GM18505 (cell line): ENCODE measurements around the gene STAT1.

Experiments used
- ATAC-seq: cut with Tn5 transposase; IDR thresholded peaks from one replicate; pipeline ENCODE4 v1.9.1; 2021; ENCODE audit not compliant: unreplicated experiment
- POLR2A ChIP-seq: IDR thresholded peaks from 4 replicates; pipeline ENCODE4 v1.6.1; 2011; ENCODE audit warnings: borderline replicate concordance; ENCODE audit not compliant: insufficient read depth, insufficient read length; ENCODE audit errors: extremely low read depth

Gene STAT1

DNA sequence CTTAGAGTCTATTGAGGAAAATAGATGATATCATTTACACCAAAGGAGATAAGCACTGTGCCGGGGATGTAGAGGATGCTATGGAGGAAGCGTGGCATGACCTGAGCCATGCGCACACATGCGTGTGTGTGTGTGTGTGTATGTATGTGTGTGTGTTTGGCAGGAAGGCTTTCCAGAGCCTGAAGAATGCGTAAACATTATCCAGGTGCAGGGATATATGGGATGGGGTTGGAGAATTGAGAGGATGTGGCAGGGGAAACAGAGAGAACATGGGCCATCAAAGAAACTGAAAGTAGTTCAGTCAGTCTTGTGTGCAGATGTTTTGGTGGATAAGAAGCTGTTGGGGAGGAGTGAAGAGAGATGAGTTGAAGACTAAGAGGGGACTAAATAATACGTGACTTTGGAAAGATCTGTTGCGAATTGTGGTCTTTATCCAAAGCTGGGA lies 9.3 kb upstream of the STAT1 start:
- ATAC-seq: no peak
- TF ChIP-seq POLR2A: no peak

DNA sequence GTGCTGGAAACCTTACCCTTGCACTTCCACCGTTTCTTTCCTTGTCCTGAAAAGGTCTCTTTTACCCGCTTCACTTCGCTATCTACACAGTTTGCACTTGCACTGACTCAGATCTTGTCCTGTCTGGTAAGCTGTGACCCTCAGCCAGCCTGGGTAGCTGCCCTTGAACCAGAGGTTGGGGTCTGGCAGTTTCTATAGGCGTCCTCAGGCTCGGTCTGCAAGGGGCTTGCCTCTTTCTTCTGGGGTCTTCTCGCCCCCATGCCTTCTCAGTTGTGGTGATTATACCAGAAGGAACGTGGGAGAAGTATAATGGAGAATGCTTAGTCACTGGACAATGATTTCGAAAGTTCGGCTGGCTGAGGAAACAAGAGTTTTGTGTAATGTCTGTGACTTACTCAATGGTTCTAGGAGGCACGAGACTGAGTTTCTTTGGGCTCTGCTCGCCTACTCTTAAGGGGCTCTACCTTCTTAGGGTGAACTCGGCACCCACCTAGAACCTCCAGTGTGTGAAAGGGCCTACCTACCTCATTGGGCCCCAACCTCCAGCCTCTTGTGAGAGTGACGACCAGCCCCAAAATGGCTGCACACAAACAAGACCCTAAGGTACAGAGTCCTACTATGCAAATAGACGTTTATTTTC lies 6.9 kb upstream of the STAT1 start:
- TF ChIP-seq POLR2A: no peak
- peak; percentile 18 for ATAC-seq

DNA sequence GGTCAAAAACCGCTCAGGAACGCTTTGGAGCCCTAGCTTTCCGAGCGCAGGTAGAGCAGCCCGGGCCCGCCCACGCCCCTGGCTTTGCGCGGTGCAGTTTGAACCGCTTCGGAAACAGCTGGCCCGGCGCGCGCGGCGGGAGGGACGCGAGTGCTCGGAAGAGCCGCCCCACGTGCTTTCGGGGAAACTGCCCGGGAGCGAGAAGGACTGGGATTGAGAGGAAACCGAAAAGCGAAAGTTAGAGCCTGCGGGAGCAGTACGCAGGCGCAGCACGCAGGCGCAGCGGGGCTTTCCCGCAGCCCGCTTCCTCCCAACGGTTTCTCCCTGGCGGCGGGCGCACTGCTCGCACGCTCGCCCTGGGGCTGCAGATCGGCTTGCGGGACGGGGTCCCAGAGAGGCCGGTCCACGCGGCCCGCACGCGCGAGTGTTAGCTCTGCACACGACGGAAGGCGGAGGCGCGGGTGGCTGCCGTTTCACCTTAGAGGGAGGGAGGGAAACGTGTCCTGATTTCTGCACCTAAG lies 6.3 kb upstream of the STAT1 start:
- peak; percentile 82 for ATAC-seq
- TF ChIP-seq POLR2A: peak; percentile 98

DNA sequence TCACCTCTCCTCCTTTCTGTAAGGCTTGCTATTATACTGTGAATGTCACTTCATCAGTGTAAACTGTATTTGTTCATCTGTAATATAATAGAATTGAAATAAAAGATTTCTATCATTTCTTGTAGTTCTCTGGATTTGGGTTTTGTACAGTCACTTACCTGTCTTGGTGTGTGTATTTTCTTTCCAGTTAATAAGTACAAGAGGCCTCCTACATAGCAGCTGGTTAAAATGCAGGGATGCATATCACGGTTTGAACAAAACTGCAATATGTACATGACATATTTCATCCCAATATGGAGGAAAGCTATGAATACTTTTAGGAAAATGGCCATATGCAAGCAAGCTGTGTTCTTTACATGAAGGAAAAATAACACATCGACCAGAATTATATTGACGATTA lies 5.4 kb upstream of the STAT1 start:
- ATAC-seq: no peak
- TF ChIP-seq POLR2A: no peak

DNA sequence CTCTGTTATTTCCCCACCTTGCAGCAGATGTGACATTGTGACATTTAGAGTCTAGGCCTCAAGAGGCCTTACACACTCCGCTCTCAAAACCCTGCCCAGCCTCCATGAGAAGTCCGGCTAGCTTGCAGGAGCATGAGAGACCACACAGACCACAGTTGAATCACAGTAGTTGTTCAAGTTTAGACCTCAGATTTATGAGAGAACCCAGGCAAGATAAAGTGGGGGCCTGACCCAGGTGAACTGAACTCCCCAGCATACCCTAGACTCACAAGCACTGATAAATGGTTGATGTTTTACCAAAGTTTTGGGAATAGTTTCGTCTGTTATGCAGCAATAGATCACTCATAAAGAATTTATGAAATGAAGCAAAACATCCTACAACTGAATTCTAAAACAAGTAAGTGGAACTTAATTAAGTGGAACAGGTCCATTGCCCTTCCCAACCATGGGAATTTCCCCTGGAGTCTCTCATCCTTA lies 4.7 kb upstream of the STAT1 start:
- peak; percentile 28 for TF ChIP-seq POLR2A
- no peak for ATAC-seq

DNA sequence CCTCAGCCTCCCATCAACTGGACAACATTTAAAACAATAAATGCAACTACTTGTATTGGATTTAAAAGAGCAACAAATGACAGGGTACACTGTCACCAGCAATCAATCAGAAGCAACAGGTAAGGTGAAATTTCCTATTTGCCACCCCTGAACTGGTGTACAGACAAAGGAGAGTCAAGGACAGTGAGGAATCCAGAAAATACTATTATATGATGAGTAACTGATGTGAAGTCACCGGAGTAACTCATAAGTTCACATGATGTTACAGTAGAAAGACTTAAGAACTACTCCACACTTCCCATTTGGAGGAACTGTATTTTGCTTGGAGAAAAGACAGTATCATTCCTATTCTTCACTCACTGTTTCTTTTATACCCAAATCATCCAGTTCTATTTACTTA lies 4.1 kb upstream of the STAT1 start:
- no peak for ATAC-seq

DNA sequence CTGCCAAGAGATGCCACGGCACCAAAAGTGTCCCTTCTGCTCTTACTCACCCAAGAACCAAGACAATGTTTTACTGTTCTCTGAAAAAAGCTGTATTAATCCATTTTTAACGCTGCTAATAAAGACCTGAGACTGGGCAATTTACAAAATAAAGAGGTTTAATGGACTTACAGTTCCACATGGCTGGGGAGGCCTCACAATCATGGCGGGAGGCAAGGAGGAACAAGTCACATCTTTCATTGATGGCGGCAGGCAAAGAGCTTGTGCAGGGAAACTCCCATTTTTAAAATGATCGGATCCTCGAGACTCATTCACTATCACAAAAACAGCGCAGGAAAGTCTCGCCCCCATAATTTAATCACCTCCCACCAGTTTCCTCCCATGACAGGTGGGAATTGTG lies 1.9 kb upstream of the STAT1 start:
- ATAC-seq: no peak
- no peak for TF ChIP-seq POLR2A

More for the DNA sequence above, 4.1 kb upstream of the STAT1 start:
- no peak for TF ChIP-seq POLR2A

DNA sequence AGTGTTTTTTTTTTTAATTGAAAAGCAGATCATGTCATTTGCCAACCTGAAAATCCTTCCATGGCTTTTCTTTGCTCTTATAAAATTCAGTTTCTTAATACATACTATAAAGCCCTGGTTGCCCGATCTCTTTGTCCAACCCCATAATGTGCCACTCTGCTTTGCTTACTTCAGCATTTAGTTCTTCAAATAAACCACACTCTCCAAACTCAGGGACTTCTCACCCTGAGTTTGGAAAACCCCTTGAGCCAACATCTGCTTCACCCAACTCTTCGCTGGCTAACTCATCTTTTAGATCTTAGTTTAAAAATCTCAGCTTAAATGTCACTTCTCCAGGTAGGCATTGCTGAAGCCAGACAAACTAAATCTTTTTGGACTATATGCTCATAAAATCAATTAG lies 1.3 kb upstream of the STAT1 start:
- no peak for ATAC-seq
- TF ChIP-seq POLR2A: no peak

DNA sequence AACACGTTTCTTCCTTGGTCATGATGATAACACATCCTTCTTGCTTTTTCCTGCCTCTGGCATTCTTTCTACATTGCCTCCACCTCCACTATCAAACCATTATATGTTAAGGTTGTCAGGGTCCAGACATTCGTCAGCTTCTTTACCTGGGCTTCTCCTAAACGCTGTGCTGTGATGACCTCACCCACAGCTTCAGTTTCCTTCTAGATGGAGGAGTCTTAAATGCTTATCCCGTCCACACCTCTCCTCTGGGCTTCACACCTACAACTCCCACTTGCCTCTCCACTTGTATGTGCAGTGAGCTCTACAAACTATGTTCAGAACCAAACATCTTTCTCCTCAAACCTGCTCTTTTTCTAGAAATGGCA lies 666 bp upstream of the STAT1 start:
- TF ChIP-seq POLR2A: no peak
- peak; percentile 1 for ATAC-seq

DNA sequence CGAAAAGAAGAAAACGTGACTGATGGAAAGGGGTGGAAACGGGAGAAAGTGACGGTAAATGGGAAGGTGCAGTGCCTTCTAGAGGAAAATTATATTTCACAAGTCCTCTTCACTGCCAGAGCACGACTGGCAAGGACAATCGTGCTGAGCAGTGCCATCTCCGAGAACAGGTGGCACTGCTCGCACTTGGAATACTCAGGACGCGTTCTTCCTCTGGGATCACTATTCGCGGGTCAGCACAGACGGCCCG lies 364 bp downstream of the STAT1 start:
- no peak for ATAC-seq
- TF ChIP-seq POLR2A: no peak

DNA sequence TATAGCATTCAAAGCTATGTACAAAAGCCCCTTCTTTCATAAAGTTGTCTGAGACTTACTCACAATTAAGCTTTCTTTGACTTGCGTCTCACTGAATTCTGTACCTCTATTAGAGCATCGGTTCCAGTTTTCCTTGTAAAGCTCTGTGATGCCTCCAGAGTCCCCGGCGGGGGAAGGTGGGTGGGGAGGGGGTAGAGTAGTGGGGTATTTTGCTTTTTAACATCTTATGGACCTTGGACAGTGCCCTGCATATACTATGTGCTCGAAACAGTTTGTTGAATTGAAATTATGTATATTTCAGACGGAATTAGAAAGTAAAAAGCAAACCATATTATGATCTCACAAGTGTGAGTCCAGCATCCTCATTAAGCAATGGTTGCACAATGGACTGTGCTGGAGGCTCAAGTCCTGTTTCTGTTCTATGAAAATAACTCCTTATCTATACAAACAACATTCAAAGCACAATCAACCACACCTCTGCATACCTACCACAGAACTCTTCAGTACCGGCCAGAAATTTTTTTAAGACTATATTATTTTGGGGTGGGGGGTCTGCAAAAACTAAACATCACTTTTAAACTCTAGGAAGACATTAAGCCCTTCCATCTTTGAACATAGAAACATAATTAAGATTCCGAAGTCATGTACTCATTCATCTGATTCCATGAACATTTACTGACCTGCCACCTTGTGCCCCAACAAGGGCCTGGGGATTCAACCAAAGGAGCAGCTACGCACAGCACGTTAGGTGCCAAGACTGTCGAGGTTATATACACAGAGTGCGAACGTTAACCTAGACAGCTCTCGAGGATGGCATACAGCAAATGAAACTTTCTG lies 908 bp downstream of the STAT1 start:
- no peak for ATAC-seq
- no peak for TF ChIP-seq POLR2A

DNA sequence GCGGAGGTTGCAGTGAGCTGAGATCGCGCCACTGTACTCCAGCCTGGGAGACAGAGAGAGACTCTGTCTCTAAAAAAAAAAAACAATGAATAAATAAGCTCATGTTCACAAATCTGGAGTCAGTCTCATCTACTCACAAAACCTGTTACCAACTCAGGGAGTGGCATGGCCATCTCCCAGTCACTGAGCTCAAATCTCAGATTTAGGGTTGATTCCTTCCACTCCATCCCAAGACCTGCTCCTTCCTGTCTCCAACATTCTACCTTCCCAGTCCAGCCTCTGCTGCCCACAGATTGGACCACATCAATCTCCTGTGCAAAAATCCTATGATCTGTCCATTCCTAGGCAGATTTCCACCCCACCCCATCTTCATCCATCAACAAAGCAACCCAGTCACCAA lies 1.6 kb downstream of the STAT1 start:
- TF ChIP-seq POLR2A: no peak

DNA sequence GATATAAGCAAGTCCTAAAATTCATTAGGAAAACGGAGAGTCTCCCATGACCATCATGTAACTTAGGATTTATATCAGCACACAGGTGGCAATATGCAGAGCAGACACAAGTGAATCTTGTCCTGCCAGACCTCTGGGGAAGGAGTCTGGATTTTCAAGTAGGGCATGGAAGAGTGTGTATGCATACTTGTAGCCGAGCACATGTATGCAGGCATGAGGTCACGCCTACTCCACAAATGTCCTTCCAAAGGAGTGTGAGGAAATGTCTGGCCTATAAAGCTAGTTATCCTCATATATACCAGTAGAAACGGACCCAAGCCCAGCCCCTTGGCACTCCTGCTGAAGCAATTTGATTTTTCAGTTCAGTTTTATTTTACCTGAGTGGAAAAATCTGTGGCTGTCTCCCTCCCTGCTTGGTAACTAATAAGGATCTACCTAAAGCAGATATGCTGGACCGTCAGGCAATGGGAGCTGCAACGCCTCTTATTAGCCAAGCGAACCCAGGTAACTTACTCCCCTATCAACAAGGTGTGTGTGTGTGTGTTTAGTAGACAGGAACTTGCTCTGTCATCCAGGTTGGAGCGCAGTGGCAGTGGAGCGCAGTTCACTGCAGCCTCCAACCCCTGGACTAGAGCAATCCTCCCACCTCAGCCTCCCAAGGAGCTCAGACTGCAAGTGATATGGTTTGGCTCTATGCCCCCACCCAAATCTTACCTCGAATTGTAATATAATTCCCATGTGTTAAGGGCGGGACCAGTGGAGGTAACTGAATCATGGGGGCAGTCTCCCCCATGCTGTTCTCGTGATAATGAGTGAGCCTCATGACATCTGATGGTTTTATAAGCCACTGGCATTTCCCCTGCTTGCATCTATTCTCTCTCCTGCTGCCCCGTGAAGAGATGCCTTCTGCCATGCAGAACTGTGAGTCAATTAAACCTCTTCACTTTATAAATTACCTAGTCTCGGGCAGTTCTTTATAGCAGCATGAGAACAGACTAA lies 2.8 kb downstream of the STAT1 start:
- ATAC-seq: no peak
- TF ChIP-seq POLR2A: peak; percentile 62

More for the DNA sequence above, 1.6 kb downstream of the STAT1 start:
- no peak for ATAC-seq
